CD4-positive, alpha-beta memory T cell (primary cell): ENCODE measurements around the gene PON1. TPM values are rescaled to one million over a fixed set of nuclear protein-coding genes. Genes with fewer than 3 reads are reported as not detected.

Source experiments
- CTCF ChIA-PET: fragments of 350-600 bp; sonication (Branson Sonifier 250); formaldehyde crosslinking; loops from one replicate; lab custom pipeline; 2021; ENCODE audit warnings: inconsistent platforms; ENCODE audit not compliant: partially characterized antibody; lab: Charles Lee
- POLR2A ChIA-PET: fragments of 350-600 bp; sonication (Branson Sonifier 250); formaldehyde crosslinking; loops from one replicate; lab custom pipeline; 2021; ENCODE audit not compliant: partially characterized antibody; lab: Charles Lee
- DNase-seq, 5 donors: peaks; one replicate each; pipeline versions ENCODE4 v3.0.0 to v3.0.0-alpha.2; 2020 to 2022; ENCODE audit warnings: mixed read lengths in 1 of 5
- H3K27ac ChIP-seq: one replicate; pipeline ENCODE4 v1.7.0; 2013; ENCODE audit warnings: low read depth, low read length
- H3K27me3 ChIP-seq: 2 replicates; pipeline ENCODE4 v1.7.0; 2013; ENCODE audit warnings: mild to moderate bottlenecking, low read length, moderate library complexity; ENCODE audit not compliant: insufficient read depth
- H3K36me3 ChIP-seq: 2 replicates; pipeline ENCODE4 v1.7.0; 2013; ENCODE audit warnings: mild to moderate bottlenecking, low read length, moderate library complexity; ENCODE audit not compliant: insufficient read depth
- H3K4me1 ChIP-seq: 2 replicates; pipeline ENCODE4 v1.7.0; 2013; ENCODE audit warnings: mild to moderate bottlenecking, low read length, moderate library complexity; ENCODE audit not compliant: insufficient read depth
- H3K4me3 ChIP-seq, 2 donors: one replicate each; pipeline ENCODE4 v1.7.0; 2013; ENCODE audit warnings: low read length in 2 of 2, mild to moderate bottlenecking in 1 of 2
- H3K9me3 ChIP-seq, 2 donors: one replicate each; pipeline ENCODE4 v1.7.0; 2013; ENCODE audit warnings: low read length in 2 of 2, control low read depth in 1 of 2; ENCODE audit not compliant: control insufficient read depth in 1 of 2
- H3K27ac Mint-ChIP-seq, 7 donors: one replicate each; pipeline ENCODE4 v1.8.0; 2020 to 2021; ENCODE audit warnings: mixed read lengths in 7 of 7, mild to moderate bottlenecking in 6 of 7, inconsistent platforms in 3 of 7, moderate library complexity in 3 of 7
- H3K27me3 Mint-ChIP-seq, 2 donors: one replicate each; pipeline ENCODE4 v1.8.0; 2020 to 2021; ENCODE audit warnings: mixed read lengths in 2 of 2
- H3K36me3 Mint-ChIP-seq, 2 donors: one replicate each; pipeline ENCODE4 v1.8.0; 2020 to 2021; ENCODE audit warnings: mixed read lengths in 2 of 2, inconsistent platforms in 1 of 2, mild to moderate bottlenecking in 1 of 2
- H3K4me1 Mint-ChIP-seq, 4 donors: one replicate each; pipeline ENCODE4 v1.8.0; 2020 to 2021; ENCODE audit warnings: mixed read lengths in 4 of 4, mild to moderate bottlenecking in 1 of 4
- H3K4me3 Mint-ChIP-seq, 8 donors: one replicate each; pipeline ENCODE4 v1.8.0; 2020 to 2021; ENCODE audit warnings: mixed read lengths in 8 of 8, mild to moderate bottlenecking in 7 of 8, moderate library complexity in 6 of 8, inconsistent platforms in 3 of 8
- H3K9me3 Mint-ChIP-seq, 8 donors: one replicate each; pipeline ENCODE4 v1.8.0; 2020 to 2021; ENCODE audit warnings: mixed read lengths in 8 of 8, mild to moderate bottlenecking in 5 of 8, inconsistent platforms in 3 of 8, moderate library complexity in 1 of 8
- intact Hi-C: fragments of 100-400 bp; cut with micrococcal nuclease; formaldehyde crosslinking; loops from one replicate; pipeline ENCODE4 v1.15.1; 2023
- polyA plus RNA-seq, 2 donors: library from polyadenylated mRNA; unstranded; fragments of 300-500 nt; fragmentation: Illumina TruSeq; gene quantifications; one replicate each; pipeline ENCODE4 v1.2.3, GENCODE V29; 2021
- total RNA-seq, 2 experiments: library from RNA; stranded (reverse); gene quantifications; one replicate each; pipeline ENCODE4 v1.2.3, GENCODE V29; 2021

PON1 gene
- total and polyA plus RNA-seq, 4 experiments from 2014 or later, result not detected

DNA sequence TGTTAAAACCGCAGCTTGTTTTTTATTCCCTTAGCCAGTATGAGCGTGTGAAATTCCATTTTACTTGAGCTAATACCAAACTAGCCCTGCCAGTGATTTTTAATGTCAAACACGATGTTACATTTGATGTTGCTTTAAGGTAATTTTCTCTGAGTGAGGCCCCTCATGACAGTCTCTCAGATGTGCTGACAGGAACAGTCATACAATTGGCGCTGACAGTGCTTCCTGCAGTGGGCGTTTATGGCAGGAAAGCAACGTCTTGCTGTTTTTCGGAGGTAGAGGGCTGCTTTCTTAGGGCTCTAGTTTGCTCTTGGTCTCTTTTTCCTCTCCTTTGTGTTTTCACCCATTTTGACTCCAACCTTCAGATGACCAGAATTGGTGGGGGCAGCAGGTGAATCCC lies 19.3 kb downstream of the PON1 start:
- ChIA-PET CTCF (no interaction called here), POLR2A (no interaction called here)
- DNase-seq, result no peak
- H3K27me3 ChIP-seq, result no peaks in the 10 kb centered on the region
- no peak overlapping the region for H3K27ac ChIP-seq
- no peak overlapping the region for H3K27ac Mint-ChIP-seq
- no peak overlapping the region for H3K4me3 ChIP-seq
- H3K9me3 ChIP-seq, result no peaks in the 10 kb centered on the region
- peaks cover 3 to 9% of the 10 kb centered on the region in 2 donors for H3K27me3 Mint-ChIP-seq
- H3K4me1 ChIP-seq, result no peaks in the 10 kb centered on the region
- no peaks in the 10 kb centered on the region for H3K36me3 Mint-ChIP-seq
- no peaks in the 10 kb centered on the region for H3K4me1 Mint-ChIP-seq
- intact Hi-C loops, result no loop called here
- no peaks in the 10 kb centered on the region for H3K36me3 ChIP-seq
- peaks cover 0 to 2% (median 0%) of the 10 kb centered on the region in 8 donors for H3K9me3 Mint-ChIP-seq
- no peak overlapping the region for H3K4me3 Mint-ChIP-seq

DNA sequence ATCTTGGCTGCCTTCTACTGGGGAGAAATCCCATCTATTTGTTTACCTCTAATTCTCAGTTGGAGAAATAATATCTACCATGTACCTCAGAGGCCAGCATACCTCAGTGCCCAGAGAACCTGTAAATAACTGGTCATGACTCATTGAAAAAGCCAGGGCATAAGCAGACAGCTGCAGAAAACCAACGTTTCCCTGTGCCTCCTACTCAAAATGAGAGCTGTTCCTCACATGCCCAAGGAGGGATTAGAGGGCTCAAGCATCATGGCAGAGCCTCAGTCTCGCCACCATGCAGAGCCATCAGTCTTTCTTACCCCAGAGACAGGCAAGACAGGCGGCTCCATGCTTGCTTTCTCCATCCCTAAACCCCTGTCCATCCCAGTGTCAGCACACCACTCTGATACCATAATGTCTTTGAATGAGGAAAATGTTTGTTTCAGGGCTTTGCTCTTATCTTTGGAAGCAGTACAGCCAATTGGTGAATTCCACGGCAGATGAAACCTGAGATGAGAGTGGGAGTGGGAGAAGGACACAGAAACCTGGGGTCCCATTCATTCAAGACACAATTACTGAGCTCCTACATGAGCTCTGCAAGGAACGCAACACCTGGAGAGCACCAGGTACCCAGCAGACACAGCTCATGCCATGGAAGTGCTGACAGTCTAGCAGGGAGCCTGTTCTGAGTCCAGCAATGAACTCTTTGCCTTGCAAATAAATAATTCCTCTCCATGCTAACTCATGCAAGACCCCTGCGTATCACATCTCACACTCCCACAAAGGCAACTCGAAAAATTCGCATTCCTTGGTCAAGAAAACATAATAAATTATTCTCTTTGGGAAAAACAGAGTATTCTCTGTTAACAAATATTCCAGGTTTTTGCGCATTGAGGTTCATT lies 21.1 kb downstream of the PON1 start:
- Mint-ChIP-seq H3K4me1 (no peaks in the 10 kb centered on the region), H3K27ac (no peak overlapping the region), H3K36me3 (no peaks in the 10 kb centered on the region), H3K9me3 (peaks cover 0 to 2% (median 0%) of the 10 kb centered on the region in 8 donors), H3K4me3 (no peak overlapping the region), H3K27me3 (peaks cover 8 to 9% of the 10 kb centered on the region in 2 donors)
- H3K27me3 ChIP-seq, result no peaks in the 10 kb centered on the region
- no peak overlapping the region for H3K27ac ChIP-seq
- POLR2A ChIA-PET, result no interaction called here
- H3K4me1 ChIP-seq, result no peaks in the 10 kb centered on the region
- intact Hi-C loops, result no loop called here
- CTCF ChIA-PET, result no interaction called here
- DNase-seq, result no peak
- no peak overlapping the region for H3K4me3 ChIP-seq
- H3K9me3 ChIP-seq, result no peaks in the 10 kb centered on the region
- H3K36me3 ChIP-seq, result no peaks in the 10 kb centered on the region

- intact Hi-C loops, result no loop called here
- Mint-ChIP-seq H3K9me3 (peaks cover 0 to 2% (median 0%) of the 10 kb centered on the region in 8 donors), H3K27me3 (peaks cover 7 to 17% of the 10 kb centered on the region in 2 donors), H3K27ac (no peak overlapping the region), H3K4me3 (no peak overlapping the region), H3K36me3 (no peaks in the 10 kb centered on the region), H3K4me1 (no peaks in the 10 kb centered on the region)
- no peaks in the 10 kb centered on the region for H3K36me3 ChIP-seq
- no peak for DNase-seq
- ChIA-PET POLR2A (no interaction called here), CTCF (no interaction called here)
- no peaks in the 10 kb centered on the region for H3K4me1 ChIP-seq
- H3K27ac ChIP-seq, result no peak overlapping the region
- H3K4me3 ChIP-seq, result no peak overlapping the region
- no peaks in the 10 kb centered on the region for H3K9me3 ChIP-seq
- no peaks in the 10 kb centered on the region for H3K27me3 ChIP-seq
Measured at GRCh38 chr7:95298091-95298490, 26.2 kb downstream of the PON1 start.

GRCh38 chr7:95297041-95297440 lies 27.3 kb downstream of the PON1 start:
- Mint-ChIP-seq H3K27ac (no peak overlapping the region), H3K4me1 (no peaks in the 10 kb centered on the region), H3K4me3 (no peak overlapping the region), H3K9me3 (no peaks in the 10 kb centered on the region), H3K27me3 (peaks cover 7 to 17% of the 10 kb centered on the region in 2 donors), H3K36me3 (no peaks in the 10 kb centered on the region)
- no peaks in the 10 kb centered on the region for H3K36me3 ChIP-seq
- H3K4me3 ChIP-seq, result no peak overlapping the region
- no peaks in the 10 kb centered on the region for H3K27me3 ChIP-seq
- intact Hi-C loops, result no loop called here
- no peaks in the 10 kb centered on the region for H3K9me3 ChIP-seq
- no peak for DNase-seq
- ChIA-PET CTCF (no interaction called here), POLR2A (no interaction called here)
- no peak overlapping the region for H3K27ac ChIP-seq
- no peaks in the 10 kb centered on the region for H3K4me1 ChIP-seq

- H3K9me3 ChIP-seq, result no peaks in the 10 kb centered on the region
- CTCF ChIA-PET, result no interaction called here
- no peak overlapping the region for H3K4me3 ChIP-seq
- DNase-seq, result no peak
- no peak overlapping the region for H3K4me3 Mint-ChIP-seq
- POLR2A ChIA-PET, result no interaction called here
- H3K36me3 ChIP-seq, result no peaks in the 10 kb centered on the region
- intact Hi-C loops, result no loop called here
- H3K27ac Mint-ChIP-seq, result no peak overlapping the region
- H3K27me3 ChIP-seq, result no peaks in the 10 kb centered on the region
- peaks cover 10 to 16% of the 10 kb centered on the region in 2 donors for H3K27me3 Mint-ChIP-seq
- no peak overlapping the region for H3K27ac ChIP-seq
- no peaks in the 10 kb centered on the region for H3K36me3 Mint-ChIP-seq
- H3K4me1 Mint-ChIP-seq, result no peaks in the 10 kb centered on the region
- H3K9me3 Mint-ChIP-seq, result no peaks in the 10 kb centered on the region
- no peaks in the 10 kb centered on the region for H3K4me1 ChIP-seq
Measured at GRCh38 chr7:95296456-95296855, 27.9 kb downstream of the PON1 start.

GRCh38 chr7:95295397-95295796 lies 28.9 kb downstream of the PON1 start:
- intact Hi-C loops, result no loop called here
- H3K4me1 Mint-ChIP-seq, result no peaks in the 10 kb centered on the region
- H3K27me3 Mint-ChIP-seq, result peaks cover 10 to 14% of the 10 kb centered on the region in 2 donors
- no peak overlapping the region for H3K4me3 Mint-ChIP-seq
- DNase-seq, result no peak
- H3K36me3 ChIP-seq, result no peaks in the 10 kb centered on the region
- no peaks in the 10 kb centered on the region for H3K36me3 Mint-ChIP-seq
- no peaks in the 10 kb centered on the region for H3K9me3 Mint-ChIP-seq
- H3K27ac ChIP-seq, result no peak overlapping the region
- H3K27me3 ChIP-seq, result no peaks in the 10 kb centered on the region
- H3K4me3 ChIP-seq, result no peak overlapping the region
- H3K9me3 ChIP-seq, result no peaks in the 10 kb centered on the region
- no peaks in the 10 kb centered on the region for H3K4me1 ChIP-seq
- ChIA-PET CTCF (no interaction called here), POLR2A (no interaction called here)
- no peak overlapping the region for H3K27ac Mint-ChIP-seq

- DNase-seq, result no peak
- intact Hi-C loops, result no loop called here
- ChIA-PET CTCF (no interaction called here), POLR2A (no interaction called here)
- Mint-ChIP-seq H3K4me1 (no peaks in the 10 kb centered on the region), H3K27ac (peak overlapping the region in 1 of 7 donors; percentile 60), H3K9me3 (no peaks in the 10 kb centered on the region), H3K36me3 (no peaks in the 10 kb centered on the region), H3K4me3 (no peak overlapping the region), H3K27me3 (peaks cover 5 to 6% of the 10 kb centered on the region in 2 donors)
- no peak overlapping the region for H3K4me3 ChIP-seq
- H3K36me3 ChIP-seq, result no peaks in the 10 kb centered on the region
- no peak overlapping the region for H3K27ac ChIP-seq
- H3K27me3 ChIP-seq, result no peaks in the 10 kb centered on the region
- no peaks in the 10 kb centered on the region for H3K4me1 ChIP-seq
- H3K9me3 ChIP-seq, result no peaks in the 10 kb centered on the region
Measured at GRCh38 chr7:95290166-95290830, 34.0 kb downstream of the PON1 start.
